Keratinocyte (primary cell): ENCODE data around the gene P4HB. TPM values are rescaled to one million over a fixed set of nuclear protein-coding genes. Genes with fewer than 3 reads are reported as not detected.

Experiments
- DNase-seq: peaks from one replicate; pipeline ENCODE4 v3.0.0-alpha.2; 2011; ENCODE audit warnings: low read depth, missing footprints, low spot score
- FAIRE-seq: peaks from 2 replicates; lab custom pipeline; 2011; peaks lifted over from hg19 to GRCh38; lab: Jason Lieb, UNC
- H2AFZ ChIP-seq: 2 replicates; pipeline ENCODE4 v1.6.0; 2012; ENCODE audit warnings: low read length, control low read depth, inconsistent platforms; ENCODE audit not compliant: control insufficient read depth
- H3K27ac ChIP-seq: 2 replicates; pipeline ENCODE4 v1.5.1; 2011; ENCODE audit warnings: low read length; ENCODE audit not compliant: control insufficient read depth, insufficient read depth
- H3K27me3 ChIP-seq: 3 replicates; pipeline ENCODE4 v1.6.0; 2011; ENCODE audit warnings: low read length; ENCODE audit not compliant: control insufficient read depth, insufficient read depth; ENCODE audit errors: extremely low read depth
- H3K36me3 ChIP-seq, 2 experiments: 2 replicates in 1 of 2; 3 replicates in 1 of 2; pipeline ENCODE4 v1.5.1; 2011; ENCODE audit warnings: low read length in 2 of 2, mild to moderate bottlenecking in 1 of 2; ENCODE audit not compliant: control insufficient read depth in 2 of 2, insufficient read depth in 2 of 2; ENCODE audit errors: extremely low read depth in 1 of 2
- H3K4me1 ChIP-seq: 3 replicates; pipeline ENCODE4 v1.5.1; 2011; ENCODE audit warnings: low read length; ENCODE audit not compliant: control insufficient read depth, insufficient read depth; ENCODE audit errors: extremely low read depth
- H3K4me2 ChIP-seq: 3 replicates; pipeline ENCODE4 v1.6.0; 2011; ENCODE audit warnings: low read depth, low read length; ENCODE audit not compliant: control insufficient read depth, insufficient read depth; ENCODE audit errors: extremely low read depth
- H3K4me3 ChIP-seq, 3 experiments: fragments of 200-600 bp in 1 of 3; sonication (generic) in 1 of 3; 2 replicates in 2 of 3; 3 replicates in 1 of 3; pipeline ENCODE4 v1.5.1; 2011 to 2016; ENCODE audit warnings: low read length in 3 of 3, mild to moderate bottlenecking in 3 of 3, control low read depth in 2 of 3, inconsistent platforms in 1 of 3, low read depth in 1 of 3, mixed read lengths in 1 of 3, mixed run types in 1 of 3, moderate library complexity in 1 of 3; ENCODE audit not compliant: control insufficient read depth in 2 of 3, insufficient read depth in 2 of 3; ENCODE audit errors: extremely low read depth in 1 of 3
- H3K79me2 ChIP-seq: 2 replicates; pipeline ENCODE4 v1.6.0; 2012; ENCODE audit warnings: low read length; ENCODE audit not compliant: control insufficient read depth, insufficient read depth
- H3K9ac ChIP-seq: 3 replicates; pipeline ENCODE4 v1.6.0; 2011; ENCODE audit warnings: low read length; ENCODE audit not compliant: control insufficient read depth, insufficient read depth; ENCODE audit errors: extremely low read depth
- H3K9me1 ChIP-seq: 3 replicates; pipeline ENCODE4 v1.6.0; 2011; ENCODE audit warnings: low read length; ENCODE audit not compliant: control insufficient read depth, insufficient read depth; ENCODE audit errors: extremely low read depth
- H3K9me3 ChIP-seq: 2 replicates; pipeline ENCODE4 v1.5.1; 2012; ENCODE audit warnings: low read depth, low read length; ENCODE audit not compliant: control insufficient read depth
- H4K20me1 ChIP-seq: 3 replicates; pipeline ENCODE4 v1.6.0; 2011; ENCODE audit warnings: low read length; ENCODE audit not compliant: control insufficient read depth, insufficient read depth; ENCODE audit errors: extremely low read depth
- EZH2 ChIP-seq: IDR thresholded peaks from one replicate; pipeline ENCODE4 v1.6.1; 2012; ENCODE audit warnings: inconsistent platforms, mild to moderate bottlenecking, low read length, moderate library complexity
- dilution Hi-C: fragments of 300-500 bp; cut with MboI; formaldehyde crosslinking; loops from one replicate; pipeline ENCODE4 v1.7.0; 2020; ENCODE audit warnings: low sequenced_read_pairs; ENCODE audit not compliant: extremely low pct_ligation_motif_present
- polyA plus RNA-seq, 5 experiments: library from polyadenylated mRNA; depleted of rRNA in 3 of 5; stranded (reverse) in 3 of 5; stranded (forward) in 1 of 5; unstranded in 1 of 5; fragments of >200 nt; gene quantifications; 1 replicate in 1 of 5; 2 replicates in 3 of 5; 3 replicates in 1 of 5; pipeline versions ENCODE4 v1.2.1 to v1.2.3, GENCODE V29; 2011 to 2012; ENCODE audit warnings: missing spikeins in 2 of 5, low read depth in 1 of 5, low replicate concordance in 1 of 5
- TF ChIP-seq, protein P1 (sequence below), 3 experiments: IDR thresholded peaks in 1 of 3; conservative IDR thresholded peaks in 1 of 3; optimal IDR thresholded peaks in 1 of 3; 2 replicates in 2 of 3; 3 replicates in 1 of 3; pipeline versions ENCODE3 to v1.5.1; 2011; ENCODE audit warnings: low read length in 3 of 3, mild to moderate bottlenecking in 3 of 3, moderate library complexity in 2 of 3, control low read depth in 1 of 3, inconsistent platforms in 1 of 3; ENCODE audit not compliant: insufficient read depth in 2 of 3; ENCODE audit errors: extremely low read depth in 1 of 3

The P4HB gene
- polyA plus RNA-seq, 1 donor (not counting 4 experiments of a cell fraction or from before 2014, with no cell fraction given) = 149 TPM

GRCh38 chr17:81905424-81905875 is 45.1 kb upstream of the P4HB start:
- peaks cover 15% of the 10 kb centered on the region for H3K79me2 ChIP-seq
- no peak overlapping the region for H3K9ac ChIP-seq
- H3K36me3 ChIP-seq = peaks cover 23 to 27% of the 10 kb centered on the region in 2 experiments
- DNase-seq (no peak), FAIRE-seq (no peak)
- H3K4me3 ChIP-seq = no peak overlapping the region
- no peak overlapping the region for H2AFZ ChIP-seq
- H3K4me2 ChIP-seq = no peak overlapping the region
- H4K20me1 ChIP-seq = peaks cover 6% of the 10 kb centered on the region
- peaks cover 14% of the 10 kb centered on the region for H3K4me1 ChIP-seq
- H3K9me3 ChIP-seq = no peaks in the 10 kb centered on the region
- dilution Hi-C loops = no loop called here
- peaks cover 3% of the 10 kb centered on the region for H3K9me1 ChIP-seq
- no peak overlapping the region for H3K27ac ChIP-seq
- no peak for TF ChIP-seq EZH2
- TF ChIP-seq, protein P1, sequence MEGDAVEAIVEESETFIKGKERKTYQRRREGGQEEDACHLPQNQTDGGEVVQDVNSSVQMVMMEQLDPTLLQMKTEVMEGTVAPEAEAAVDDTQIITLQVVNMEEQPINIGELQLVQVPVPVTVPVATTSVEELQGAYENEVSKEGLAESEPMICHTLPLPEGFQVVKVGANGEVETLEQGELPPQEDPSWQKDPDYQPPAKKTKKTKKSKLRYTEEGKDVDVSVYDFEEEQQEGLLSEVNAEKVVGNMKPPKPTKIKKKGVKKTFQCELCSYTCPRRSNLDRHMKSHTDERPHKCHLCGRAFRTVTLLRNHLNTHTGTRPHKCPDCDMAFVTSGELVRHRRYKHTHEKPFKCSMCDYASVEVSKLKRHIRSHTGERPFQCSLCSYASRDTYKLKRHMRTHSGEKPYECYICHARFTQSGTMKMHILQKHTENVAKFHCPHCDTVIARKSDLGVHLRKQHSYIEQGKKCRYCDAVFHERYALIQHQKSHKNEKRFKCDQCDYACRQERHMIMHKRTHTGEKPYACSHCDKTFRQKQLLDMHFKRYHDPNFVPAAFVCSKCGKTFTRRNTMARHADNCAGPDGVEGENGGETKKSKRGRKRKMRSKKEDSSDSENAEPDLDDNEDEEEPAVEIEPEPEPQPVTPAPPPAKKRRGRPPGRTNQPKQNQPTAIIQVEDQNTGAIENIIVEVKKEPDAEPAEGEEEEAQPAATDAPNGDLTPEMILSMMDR (optimal IDR thresholded peaks at IDR 0.05 in 1 of 3, IDR thresholded peaks at IDR 0.05 in 1 of 3, conservative IDR thresholded peaks at IDR 0.05 in 1 of 3; ENCODE audit: extremely low read depth in 1 of 3, insufficient read depth in 2 of 3, low read length in 3 of 3) = no peak
- no peaks in the 10 kb centered on the region for H3K27me3 ChIP-seq

GRCh38 chr17:81904600-81905423 is 44.5 kb upstream of the P4HB start:
- no peaks in the 10 kb centered on the region for H3K9me1 ChIP-seq
- peaks cover 14% of the 10 kb centered on the region for H3K4me1 ChIP-seq
- H2AFZ ChIP-seq = no peak overlapping the region
- no peak for TF ChIP-seq EZH2
- TF ChIP-seq, protein P1 (optimal IDR thresholded peaks at IDR 0.05 in 1 of 3, IDR thresholded peaks at IDR 0.05 in 1 of 3, conservative IDR thresholded peaks at IDR 0.05 in 1 of 3; ENCODE audit: extremely low read depth in 1 of 3, insufficient read depth in 2 of 3, low read length in 3 of 3) = no peak
- no peaks in the 10 kb centered on the region for H3K27me3 ChIP-seq
- no peaks in the 10 kb centered on the region for H3K9me3 ChIP-seq
- no peak overlapping the region for H3K27ac ChIP-seq
- H3K4me2 ChIP-seq = no peak overlapping the region
- H4K20me1 ChIP-seq = peaks cover 9% of the 10 kb centered on the region
- DNase-seq (no peak), FAIRE-seq (no peak)
- no peak overlapping the region for H3K9ac ChIP-seq
- no peak overlapping the region for H3K4me3 ChIP-seq
- H3K79me2 ChIP-seq = peaks cover 8% of the 10 kb centered on the region
- H3K36me3 ChIP-seq = peaks cover 23 to 33% of the 10 kb centered on the region in 2 experiments
- dilution Hi-C loops = no loop called here
